GM23338 (cell line): Measurements from ENCODE around the gene YBX1. TPM values are rescaled to one million over a fixed set of nuclear protein-coding genes. Genes with fewer than 3 reads are reported as not detected.
"Not testable (repeated sequence)": the region's sequence is repeated elsewhere in the genome, so short reads cannot be mapped to it uniquely, and the experiment has no call there.

Experiments
- ATAC-seq: fragments of 200-7000 bp; cut with Tn5 transposase; 3 replicates; pipeline ENCODE4 v1.9.1; 2020
- DNase-seq: peaks from one replicate; pipeline ENCODE4 v3.0.0-alpha.2; 2015; ENCODE audit warnings: low spot score
- H2AFZ ChIP-seq: fragments of 200-600 bp; sonication (generic); 2 replicates; pipeline ENCODE4 v1.8.0; 2016; ENCODE audit warnings: antibody characterized with exemption, mild to moderate bottlenecking, moderate library complexity
- H3F3A ChIP-seq: fragments of 200-600 bp; sonication (generic); replicated peaks from 2 replicates; pipeline ENCODE4 v1.8.0; 2017; ENCODE audit warnings: antibody characterized with exemption, mixed run types, low read depth
- H3K27ac ChIP-seq: fragments of 200-600 bp; sonication (generic); 2 replicates; pipeline ENCODE4 v1.6.1; 2016; ENCODE audit warnings: low read depth
- H3K27me3 ChIP-seq: fragments of 200-600 bp; sonication (generic); 2 replicates; pipeline ENCODE4 v1.8.0; 2016; ENCODE audit warnings: mild to moderate bottlenecking, mixed run types, moderate library complexity; ENCODE audit not compliant: insufficient read depth
- H3K36me3 ChIP-seq: fragments of 200-600 bp; sonication (generic); 2 replicates; pipeline ENCODE4 v1.8.0; 2016; ENCODE audit warnings: mild to moderate bottlenecking; ENCODE audit not compliant: insufficient read depth
- H3K4me1 ChIP-seq: fragments of 200-600 bp; sonication (generic); 2 replicates; pipeline ENCODE4 v1.8.0; 2016; ENCODE audit warnings: mild to moderate bottlenecking, moderate library complexity; ENCODE audit not compliant: insufficient read depth
- H3K4me2 ChIP-seq: fragments of 200-600 bp; sonication (generic); 2 replicates; pipeline ENCODE4 v1.7.1; 2017; ENCODE audit warnings: mixed run types
- H3K4me3 ChIP-seq: fragments of 200-600 bp; sonication (generic); 2 replicates; pipeline ENCODE4 v1.6.1; 2016; ENCODE audit warnings: mixed run types
- H3K79me2 ChIP-seq: fragments of 200-600 bp; sonication (generic); replicated peaks from 2 replicates; pipeline ENCODE4 v1.8.0; 2017; ENCODE audit warnings: mild to moderate bottlenecking; ENCODE audit not compliant: insufficient read depth
- H3K9me2 ChIP-seq: fragments of 200-600 bp; sonication (generic); 2 replicates; pipeline ENCODE4 v1.8.0; 2017; ENCODE audit not compliant: insufficient read depth
- H4K20me1 ChIP-seq: fragments of 200-600 bp; sonication (generic); replicated peaks from 2 replicates; pipeline ENCODE4 v1.8.0; 2017; ENCODE audit warnings: mild to moderate bottlenecking; ENCODE audit not compliant: insufficient read depth
- H3K27ac Mint-ChIP-seq: 2 replicates; pipeline ENCODE4 v1.8.0; 2020; ENCODE audit warnings: inconsistent platforms, mild to moderate bottlenecking, moderate library complexity, mixed read lengths
- H3K27me3 Mint-ChIP-seq: 3 replicates; pipeline ENCODE4 v1.8.0; 2022; ENCODE audit warnings: low read depth, mild to moderate bottlenecking, moderate library complexity, mixed read lengths, inconsistent platforms; ENCODE audit not compliant: insufficient read depth, poor library complexity
- H3K36me3 Mint-ChIP-seq: 3 replicates; pipeline ENCODE4 v1.8.0; 2021; ENCODE audit warnings: low read depth, mild to moderate bottlenecking, inconsistent platforms, moderate library complexity, mixed read lengths
- H3K4me1 Mint-ChIP-seq: 3 replicates; pipeline ENCODE4 v1.8.0; 2020; ENCODE audit warnings: mild to moderate bottlenecking, inconsistent platforms, mixed read lengths
- H3K4me3 Mint-ChIP-seq: 3 replicates; pipeline ENCODE4 v1.8.0; 2021; ENCODE audit warnings: moderate library complexity, mild to moderate bottlenecking, inconsistent platforms, mixed read lengths
- H3K9me3 Mint-ChIP-seq: 3 replicates; pipeline ENCODE4 v1.8.0; 2020; ENCODE audit warnings: moderate library complexity, mild to moderate bottlenecking, inconsistent platforms, mixed read lengths
- EZH2phosphoT487 ChIP-seq: fragments of 200-600 bp; sonication (generic); IDR thresholded peaks from one replicate; pipeline ENCODE4 v1.8.1; 2018; ENCODE audit warnings: antibody characterized with exemption; ENCODE audit not compliant: unreplicated experiment
- JUNB ChIP-seq: IDR thresholded peaks from one replicate; pipeline ENCODE4 v1.6.1; 2016; ENCODE audit warnings: antibody characterized with exemption; ENCODE audit not compliant: unreplicated experiment
- NANOG ChIP-seq: IDR thresholded peaks from 2 replicates; pipeline ENCODE4 v1.6.1; 2016; ENCODE audit warnings: antibody characterized with exemption, borderline replicate concordance
- POLR2AphosphoS5 ChIP-seq: IDR thresholded peaks from 2 replicates; pipeline ENCODE4 v1.6.1; 2016; ENCODE audit warnings: antibody characterized with exemption, low read depth
- polyA plus RNA-seq: library from polyadenylated mRNA; unstranded; fragments of >200 nt; fragmentation: Nextera tagmentation; extraction: Ambion mirVana; gene quantifications from 2 replicates; pipeline ENCODE4 v1.2.1, GENCODE V29; 2016
- total RNA-seq: library from RNA; depleted of rRNA; stranded (reverse); fragments of >200 nt; shearing (Covaris generic); gene quantifications from 2 replicates; pipeline ENCODE4 v1.2.3, GENCODE V29; 2014
- TF ChIP-seq, protein P1 (sequence below): IDR thresholded peaks from one replicate; pipeline ENCODE4 v1.6.1; 2018; ENCODE audit warnings: antibody characterized with exemption; ENCODE audit not compliant: unreplicated experiment
- TF ChIP-seq, protein P2 (sequence below): fragments of 250-450 bp; sonication (Bioruptor Pico); IDR thresholded peaks from 2 replicates; pipeline ENCODE4 v1.5.0; 2020; ENCODE audit warnings: mild to moderate bottlenecking, moderate library complexity

YBX1 gene
- total and polyA plus RNA-seq, 2 experiments from 2014 or later = 1,282 to 1,441 TPM

DNA sequence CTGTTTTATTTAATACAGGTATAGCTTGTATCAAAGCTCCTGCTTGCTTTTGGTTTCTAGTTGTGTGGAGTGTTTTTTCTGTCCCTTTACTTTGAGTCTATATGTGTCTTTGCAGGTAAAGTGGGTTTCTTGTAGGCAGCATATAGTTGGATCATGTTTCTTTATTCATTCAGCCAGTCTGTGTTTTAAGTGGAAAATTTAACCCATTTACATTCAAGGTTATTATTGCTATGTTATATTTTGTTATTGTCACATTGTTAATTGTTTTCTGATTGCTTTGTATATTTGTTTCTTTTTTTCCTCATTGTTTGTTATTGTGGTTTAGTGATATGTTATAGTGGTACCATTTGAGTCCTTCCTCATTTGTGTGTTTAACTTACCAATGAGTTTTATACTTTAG lies 31.1 kb downstream of the YBX1 start:
- H3K9me2 ChIP-seq = no peaks in the 10 kb centered on the region
- Mint-ChIP-seq H3K27me3 (peaks cover 2% of the 10 kb centered on the region), H3K27ac (no peak overlapping the region), H3K4me1 (no peaks in the 10 kb centered on the region), H3K9me3 (no peaks in the 10 kb centered on the region), H3K36me3 (peaks cover 36% of the 10 kb centered on the region), H3K4me3 (no peak overlapping the region)
- peaks cover 56% of the 10 kb centered on the region for H3K79me2 ChIP-seq
- no peak for TF ChIP-seq JUNB
- no peak for TF ChIP-seq NANOG
- TF ChIP-seq, protein P1, sequence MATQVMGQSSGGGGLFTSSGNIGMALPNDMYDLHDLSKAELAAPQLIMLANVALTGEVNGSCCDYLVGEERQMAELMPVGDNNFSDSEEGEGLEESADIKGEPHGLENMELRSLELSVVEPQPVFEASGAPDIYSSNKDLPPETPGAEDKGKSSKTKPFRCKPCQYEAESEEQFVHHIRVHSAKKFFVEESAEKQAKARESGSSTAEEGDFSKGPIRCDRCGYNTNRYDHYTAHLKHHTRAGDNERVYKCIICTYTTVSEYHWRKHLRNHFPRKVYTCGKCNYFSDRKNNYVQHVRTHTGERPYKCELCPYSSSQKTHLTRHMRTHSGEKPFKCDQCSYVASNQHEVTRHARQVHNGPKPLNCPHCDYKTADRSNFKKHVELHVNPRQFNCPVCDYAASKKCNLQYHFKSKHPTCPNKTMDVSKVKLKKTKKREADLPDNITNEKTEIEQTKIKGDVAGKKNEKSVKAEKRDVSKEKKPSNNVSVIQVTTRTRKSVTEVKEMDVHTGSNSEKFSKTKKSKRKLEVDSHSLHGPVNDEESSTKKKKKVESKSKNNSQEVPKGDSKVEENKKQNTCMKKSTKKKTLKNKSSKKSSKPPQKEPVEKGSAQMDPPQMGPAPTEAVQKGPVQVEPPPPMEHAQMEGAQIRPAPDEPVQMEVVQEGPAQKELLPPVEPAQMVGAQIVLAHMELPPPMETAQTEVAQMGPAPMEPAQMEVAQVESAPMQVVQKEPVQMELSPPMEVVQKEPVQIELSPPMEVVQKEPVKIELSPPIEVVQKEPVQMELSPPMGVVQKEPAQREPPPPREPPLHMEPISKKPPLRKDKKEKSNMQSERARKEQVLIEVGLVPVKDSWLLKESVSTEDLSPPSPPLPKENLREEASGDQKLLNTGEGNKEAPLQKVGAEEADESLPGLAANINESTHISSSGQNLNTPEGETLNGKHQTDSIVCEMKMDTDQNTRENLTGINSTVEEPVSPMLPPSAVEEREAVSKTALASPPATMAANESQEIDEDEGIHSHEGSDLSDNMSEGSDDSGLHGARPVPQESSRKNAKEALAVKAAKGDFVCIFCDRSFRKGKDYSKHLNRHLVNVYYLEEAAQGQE = no peak
- H3K4me1 ChIP-seq = no peaks in the 10 kb centered on the region
- H3F3A ChIP-seq = 0 out of 2 replicates have a peak, but pooled peaks cover 9% of the 10 kb centered on the region
- peaks cover 5% of the 10 kb centered on the region; the same call in 1 of the 2 replicates for H3K36me3 ChIP-seq
- H3K27ac ChIP-seq = no peak overlapping the region
- ATAC-seq (no peak), DNase-seq (no peak)
- H4K20me1 ChIP-seq = peaks cover 25% of the 10 kb centered on the region
- H2AFZ ChIP-seq = no peak overlapping the region
- H3K4me2 ChIP-seq = no peak overlapping the region
- H3K27me3 ChIP-seq = no peaks in the 10 kb centered on the region
- no peak overlapping the region for H3K4me3 ChIP-seq

DNA sequence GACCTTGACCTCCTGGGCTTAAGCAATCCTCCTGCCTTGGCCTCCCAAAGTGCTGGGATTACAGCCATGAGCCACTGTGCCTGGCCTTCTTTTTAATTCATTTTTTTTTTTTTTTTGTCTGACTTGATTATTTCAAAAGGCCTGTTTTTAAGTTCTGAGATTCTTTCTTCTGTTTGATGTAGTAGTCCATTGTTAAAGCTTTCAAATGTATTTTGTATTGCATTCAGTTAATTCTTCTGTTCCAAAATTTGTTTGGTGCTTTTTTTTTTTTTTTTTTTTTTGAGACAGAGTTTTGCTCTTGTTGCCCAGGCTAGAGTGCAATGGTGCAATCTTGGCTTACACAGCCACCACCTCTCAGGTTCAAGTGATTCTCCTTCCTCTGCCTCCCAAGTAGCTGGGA lies 32.2 kb downstream of the YBX1 start:
- not testable (repeated sequence) for H2AFZ ChIP-seq, H3K4me3 ChIP-seq, H3K9me3 Mint-ChIP-seq, H3K4me1 ChIP-seq, H3K27me3 Mint-ChIP-seq, H3K27ac ChIP-seq, H3K27me3 ChIP-seq, H3K27ac Mint-ChIP-seq, H3K4me3 Mint-ChIP-seq, H3K4me1 Mint-ChIP-seq, H3K4me2 ChIP-seq, H3K36me3 ChIP-seq, H3K9me2 ChIP-seq, ATAC-seq, DNase-seq, H3F3A ChIP-seq
- peaks cover 24% of the 10 kb centered on the region for H4K20me1 ChIP-seq
- peaks cover 48% of the 10 kb centered on the region for H3K79me2 ChIP-seq
- H3K36me3 Mint-ChIP-seq = peaks cover 33% of the 10 kb centered on the region; the same call in 2 of the 3 replicates

DNA sequence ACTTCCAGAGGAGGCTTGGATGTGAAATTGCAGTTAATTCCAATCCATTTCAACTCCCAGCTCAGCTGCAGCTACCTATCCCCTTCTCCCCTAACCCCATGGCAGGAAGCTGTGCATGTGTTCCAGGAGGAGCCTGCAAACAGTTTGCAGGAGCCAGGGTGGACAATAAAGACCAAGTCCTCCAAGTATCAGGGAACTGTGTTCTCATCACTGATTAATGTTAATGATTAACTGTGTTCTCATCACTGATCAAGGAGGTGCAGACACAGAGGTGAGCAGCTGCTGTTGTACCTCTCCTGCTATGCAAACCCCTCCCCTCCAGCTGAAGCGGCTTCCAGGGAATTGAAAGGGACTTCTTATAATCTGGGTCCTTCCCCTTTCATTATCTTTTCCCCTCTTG lies 38.6 kb downstream of the YBX1 start:
- no peaks in the 10 kb centered on the region for H3K36me3 Mint-ChIP-seq
- Histone ChIP-seq H3K4me1 (0 out of 2 replicates have a peak, but pooled peaks cover 4% of the 10 kb centered on the region), H3K27ac (no peak overlapping the region), H4K20me1 (peaks cover 8% of the 10 kb centered on the region; the same call in 1 of the 2 replicates), H3K36me3 (no peaks in the 10 kb centered on the region), H3F3A (0 out of 2 replicates have a peak, but pooled peaks cover 9% of the 10 kb centered on the region), H2AFZ (no peak overlapping the region), H3K27me3 (no peaks in the 10 kb centered on the region), H3K4me2 (no peak overlapping the region), H3K79me2 (no peaks in the 10 kb centered on the region), H3K9me2 (no peaks in the 10 kb centered on the region), H3K4me3 (no peak overlapping the region)
- no peak for DNase-seq
- ATAC-seq = peak; percentile 43
- peaks cover 5% of the 10 kb centered on the region for H3K27me3 Mint-ChIP-seq
- H3K27ac Mint-ChIP-seq = no peak overlapping the region
- no peak overlapping the region for H3K4me3 Mint-ChIP-seq
- no peaks in the 10 kb centered on the region for H3K4me1 Mint-ChIP-seq
- no peaks in the 10 kb centered on the region; the same call in 2 of the 3 replicates for H3K9me3 Mint-ChIP-seq
- TF ChIP-seq EZH2phosphoT487 (no peak), POLR2AphosphoS5 (no peak)
- TF ChIP-seq, protein P2, sequence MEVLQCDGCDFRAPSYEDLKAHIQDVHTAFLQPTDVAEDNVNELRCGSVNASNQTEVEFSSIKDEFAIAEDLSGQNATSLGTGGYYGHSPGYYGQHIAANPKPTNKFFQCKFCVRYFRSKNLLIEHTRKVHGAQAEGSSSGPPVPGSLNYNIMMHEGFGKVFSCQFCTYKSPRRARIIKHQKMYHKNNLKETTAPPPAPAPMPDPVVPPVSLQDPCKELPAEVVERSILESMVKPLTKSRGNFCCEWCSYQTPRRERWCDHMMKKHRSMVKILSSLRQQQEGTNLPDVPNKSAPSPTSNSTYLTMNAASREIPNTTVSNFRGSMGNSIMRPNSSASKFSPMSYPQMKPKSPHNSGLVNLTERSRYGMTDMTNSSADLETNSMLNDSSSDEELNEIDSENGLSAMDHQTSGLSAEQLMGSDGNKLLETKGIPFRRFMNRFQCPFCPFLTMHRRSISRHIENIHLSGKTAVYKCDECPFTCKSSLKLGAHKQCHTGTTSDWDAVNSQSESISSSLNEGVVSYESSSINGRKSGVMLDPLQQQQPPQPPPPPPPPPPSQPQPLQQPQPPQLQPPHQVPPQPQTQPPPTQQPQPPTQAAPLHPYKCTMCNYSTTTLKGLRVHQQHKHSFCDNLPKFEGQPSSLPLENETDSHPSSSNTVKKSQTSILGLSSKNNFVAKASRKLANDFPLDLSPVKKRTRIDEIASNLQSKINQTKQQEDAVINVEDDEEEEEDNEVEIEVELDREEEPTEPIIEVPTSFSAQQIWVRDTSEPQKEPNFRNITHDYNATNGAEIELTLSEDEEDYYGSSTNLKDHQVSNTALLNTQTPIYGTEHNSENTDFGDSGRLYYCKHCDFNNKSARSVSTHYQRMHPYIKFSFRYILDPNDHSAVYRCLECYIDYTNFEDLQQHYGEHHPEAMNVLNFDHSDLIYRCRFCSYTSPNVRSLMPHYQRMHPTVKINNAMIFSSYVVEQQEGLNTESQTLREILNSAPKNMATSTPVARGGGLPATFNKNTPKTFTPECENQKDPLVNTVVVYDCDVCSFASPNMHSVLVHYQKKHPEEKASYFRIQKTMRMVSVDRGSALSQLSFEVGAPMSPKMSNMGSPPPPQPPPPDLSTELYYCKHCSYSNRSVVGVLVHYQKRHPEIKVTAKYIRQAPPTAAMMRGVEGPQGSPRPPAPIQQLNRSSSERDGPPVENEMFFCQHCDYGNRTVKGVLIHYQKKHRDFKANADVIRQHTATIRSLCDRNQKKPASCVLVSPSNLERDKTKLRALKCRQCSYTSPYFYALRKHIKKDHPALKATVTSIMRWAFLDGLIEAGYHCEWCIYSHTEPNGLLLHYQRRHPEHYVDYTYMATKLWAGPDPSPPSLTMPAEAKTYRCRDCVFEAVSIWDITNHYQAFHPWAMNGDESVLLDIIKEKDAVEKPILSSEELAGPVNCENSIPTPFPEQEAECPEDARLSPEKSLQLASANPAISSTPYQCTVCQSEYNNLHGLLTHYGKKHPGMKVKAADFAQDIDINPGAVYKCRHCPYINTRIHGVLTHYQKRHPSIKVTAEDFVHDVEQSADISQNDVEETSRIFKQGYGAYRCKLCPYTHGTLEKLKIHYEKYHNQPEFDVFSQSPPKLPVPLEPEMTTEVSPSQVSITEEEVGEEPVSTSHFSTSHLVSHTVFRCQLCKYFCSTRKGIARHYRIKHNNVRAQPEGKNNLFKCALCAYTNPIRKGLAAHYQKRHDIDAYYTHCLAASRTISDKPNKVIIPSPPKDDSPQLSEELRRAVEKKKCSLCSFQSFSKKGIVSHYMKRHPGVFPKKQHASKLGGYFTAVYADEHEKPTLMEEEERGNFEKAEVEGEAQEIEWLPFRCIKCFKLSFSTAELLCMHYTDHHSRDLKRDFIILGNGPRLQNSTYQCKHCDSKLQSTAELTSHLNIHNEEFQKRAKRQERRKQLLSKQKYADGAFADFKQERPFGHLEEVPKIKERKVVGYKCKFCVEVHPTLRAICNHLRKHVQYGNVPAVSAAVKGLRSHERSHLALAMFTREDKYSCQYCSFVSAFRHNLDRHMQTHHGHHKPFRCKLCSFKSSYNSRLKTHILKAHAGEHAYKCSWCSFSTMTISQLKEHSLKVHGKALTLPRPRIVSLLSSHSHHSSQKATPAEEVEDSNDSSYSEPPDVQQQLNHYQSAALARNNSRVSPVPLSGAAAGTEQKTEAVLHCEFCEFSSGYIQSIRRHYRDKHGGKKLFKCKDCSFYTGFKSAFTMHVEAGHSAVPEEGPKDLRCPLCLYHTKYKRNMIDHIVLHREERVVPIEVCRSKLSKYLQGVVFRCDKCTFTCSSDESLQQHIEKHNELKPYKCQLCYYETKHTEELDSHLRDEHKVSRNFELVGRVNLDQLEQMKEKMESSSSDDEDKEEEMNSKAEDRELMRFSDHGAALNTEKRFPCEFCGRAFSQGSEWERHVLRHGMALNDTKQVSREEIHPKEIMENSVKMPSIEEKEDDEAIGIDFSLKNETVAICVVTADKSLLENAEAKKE = no peak
